Stimulated activated CD4-positive, alpha-beta T cell treated with anti-CD3 and anti-CD28 coated beads, Interleukin-15, amount 100 ng/mL, for 24 hours (primary cell): Measurements from ENCODE around the gene SLC36A3.
"Not testable (repeated sequence)": the region's sequence is repeated elsewhere in the genome, so short reads cannot be mapped to it uniquely, and the experiment has no call there.

Source experiments
- DNase-seq: peaks from one replicate; pipeline ENCODE4 v3.0.0-alpha.2; 2020

Gene SLC36A3

DNA sequence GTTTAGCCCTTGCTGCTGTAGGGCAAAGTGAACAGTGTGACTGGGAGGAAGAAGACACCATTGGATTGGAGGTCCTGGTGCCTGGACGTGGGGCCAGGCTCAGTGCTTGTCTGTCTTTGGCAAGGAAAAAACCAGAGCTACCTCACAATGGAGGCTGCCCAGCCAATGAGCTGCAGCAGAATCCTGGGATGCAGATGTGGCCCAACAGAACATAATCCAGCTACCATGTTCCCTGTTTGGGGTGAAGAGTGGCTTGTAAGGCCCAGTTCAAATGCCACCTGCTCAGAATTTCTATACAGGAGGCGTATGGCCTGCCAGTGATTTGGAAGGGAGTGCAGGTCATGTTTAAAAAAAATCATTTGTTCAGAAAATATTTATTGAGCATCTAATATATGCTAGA lies at the start of gene SLC36A3:
Gene SLC36A3, minus strand, starts transcription at position 101 of the 400 bp plus-strand sequence. CDS start 412 bp downstream, outside the sequence.
- DNase-seq: no peak

DNA sequence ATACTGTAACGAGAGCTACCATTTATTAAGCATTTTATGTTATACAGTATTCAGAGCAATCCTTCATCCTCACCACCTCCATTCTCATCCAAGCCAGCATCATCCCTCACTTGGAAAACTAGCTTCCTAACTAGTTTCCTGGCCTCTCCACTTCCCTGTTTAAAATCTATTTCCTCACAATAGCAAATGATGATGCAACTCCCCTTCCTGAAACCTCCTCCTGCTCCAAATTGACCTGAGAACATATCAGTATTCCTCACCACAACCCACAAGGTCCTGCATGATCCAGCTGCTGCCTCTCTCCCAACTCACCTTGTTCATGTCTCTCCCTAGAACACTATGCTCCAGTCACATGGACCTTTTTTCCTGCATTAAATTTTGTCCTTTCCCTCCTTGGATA lies 48.1 kb upstream of the SLC36A3 start:
- DNase-seq: no peak

DNA sequence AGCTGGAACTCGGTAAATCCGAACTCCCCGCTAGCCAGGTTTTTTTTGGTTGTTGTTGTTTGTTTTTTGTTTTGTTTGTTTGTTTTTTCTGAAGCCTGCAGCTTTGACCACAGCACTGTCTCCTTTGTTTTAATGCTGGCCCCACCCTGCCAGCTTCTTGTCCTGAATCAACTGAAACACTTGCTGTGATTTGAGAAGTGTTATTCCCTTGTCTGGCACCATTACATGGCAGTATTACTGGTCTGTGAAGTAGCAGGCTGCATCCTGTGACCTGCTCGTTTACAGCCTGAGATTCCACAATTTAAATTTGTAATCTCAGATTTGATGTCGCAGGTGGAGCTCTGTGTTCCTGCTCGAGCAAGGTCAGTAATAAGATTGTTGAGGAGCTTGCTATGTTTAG lies 45.2 kb upstream of the SLC36A3 start:
- DNase-seq: no peak

DNA sequence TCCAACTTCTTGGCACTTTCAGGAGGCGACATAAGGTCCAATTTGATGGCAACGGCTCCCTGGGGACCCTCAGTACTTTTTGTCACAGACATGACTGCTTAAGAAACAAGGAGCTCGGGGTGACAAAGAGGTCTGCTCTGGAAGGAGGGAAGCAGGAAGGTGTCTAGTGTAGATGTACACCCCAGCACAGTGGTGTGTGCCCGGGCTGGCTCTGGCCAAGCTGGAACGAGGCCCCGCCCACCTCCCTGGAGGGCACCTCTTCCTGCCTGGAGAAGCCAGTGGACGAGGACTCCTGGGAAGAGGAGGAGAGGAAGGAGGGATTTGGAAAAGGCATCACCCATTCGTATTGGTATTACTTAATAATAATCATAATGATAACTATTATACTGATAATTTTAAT lies 43.8 kb upstream of the SLC36A3 start, which contains the start of gene SLC36A2:
Gene SLC36A2, minus strand, starts transcription at position 191 of the 400 bp plus-strand sequence. Its CDS starts 99 bp downstream, at position 92.
- no peak for DNase-seq

DNA sequence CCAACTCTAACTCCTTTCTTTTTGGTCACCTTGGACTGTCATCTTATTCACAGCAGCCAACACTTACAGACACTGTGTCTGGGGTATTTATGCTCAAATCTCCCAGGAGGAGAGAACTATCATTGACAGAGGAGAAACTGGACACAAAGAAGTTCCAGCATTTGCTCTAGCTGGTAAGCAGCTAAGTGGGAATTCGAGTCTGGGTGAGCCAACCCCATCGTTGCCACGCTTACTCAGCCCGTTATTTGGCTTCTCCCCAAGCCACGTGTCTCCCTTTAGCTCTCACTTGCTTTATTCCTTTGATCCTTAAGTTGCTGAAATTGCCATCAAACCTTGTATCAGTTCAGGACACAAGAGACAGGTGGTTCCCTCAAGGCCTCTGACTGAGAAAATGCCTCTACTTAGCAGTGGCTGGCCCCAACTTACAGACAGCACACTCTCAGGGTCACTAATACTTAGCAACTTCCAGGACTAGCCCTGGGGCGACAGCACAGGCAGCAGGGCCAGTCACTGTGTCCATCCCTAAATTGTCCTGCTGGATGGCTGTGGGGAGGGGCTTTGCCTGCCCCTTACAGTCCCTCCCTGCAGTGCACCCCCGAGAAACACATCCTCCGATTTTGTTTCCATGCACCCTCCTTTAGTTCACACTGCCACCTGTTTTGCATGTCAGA lies 42.4 kb upstream of the SLC36A3 start:
- DNase-seq: no peak

DNA sequence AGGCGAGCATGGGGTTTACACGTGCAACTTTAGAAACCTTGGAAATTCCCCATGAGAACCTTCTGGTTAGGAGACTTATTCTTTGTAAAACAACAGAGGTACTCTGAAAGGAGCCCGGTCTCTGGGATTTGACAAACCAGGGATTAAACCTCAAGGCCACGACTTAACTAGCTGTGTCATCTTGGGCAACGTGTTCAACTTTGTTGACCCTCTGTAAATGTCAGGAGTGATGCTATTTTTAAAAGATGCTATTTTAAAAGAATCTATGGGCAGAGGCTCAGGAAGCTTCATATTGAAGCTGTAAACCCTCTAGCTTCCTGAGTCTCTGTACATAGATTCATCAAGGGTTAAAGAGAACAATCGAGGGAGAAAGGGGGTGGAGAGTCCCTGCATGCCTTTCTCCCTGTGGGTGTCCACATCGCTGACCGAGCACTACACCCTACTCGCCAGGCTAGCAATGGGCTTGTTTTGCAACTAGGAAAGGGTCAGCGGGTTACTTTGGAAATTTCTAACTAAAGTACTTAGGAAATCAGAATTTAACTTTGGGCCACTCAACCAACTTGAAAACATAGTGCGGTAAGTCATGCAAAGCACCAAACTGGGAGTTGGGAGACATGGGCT lies 41.7 kb upstream of the SLC36A3 start:
- no peak for DNase-seq

DNA sequence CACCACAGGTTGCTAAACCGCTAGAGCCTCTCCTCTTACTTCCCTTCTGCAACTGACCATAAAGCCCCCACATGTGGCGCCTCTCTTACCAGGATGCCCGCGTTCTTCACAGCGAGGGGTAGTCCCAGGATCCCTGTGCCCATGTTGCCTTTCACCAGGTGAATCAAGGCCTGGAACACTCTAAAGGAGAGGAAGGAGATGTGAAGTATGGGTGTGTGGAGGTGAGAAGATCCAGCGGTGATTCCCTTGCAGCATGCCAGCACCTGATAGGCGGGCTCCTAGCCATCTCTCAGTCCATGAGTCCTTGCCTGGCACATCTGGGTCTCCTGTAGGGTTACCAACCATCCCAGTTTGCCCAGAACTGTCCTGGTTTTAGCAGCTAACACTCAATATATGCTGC lies 40.5 kb upstream of the SLC36A3 start:
- DNase-seq: no peak

DNA sequence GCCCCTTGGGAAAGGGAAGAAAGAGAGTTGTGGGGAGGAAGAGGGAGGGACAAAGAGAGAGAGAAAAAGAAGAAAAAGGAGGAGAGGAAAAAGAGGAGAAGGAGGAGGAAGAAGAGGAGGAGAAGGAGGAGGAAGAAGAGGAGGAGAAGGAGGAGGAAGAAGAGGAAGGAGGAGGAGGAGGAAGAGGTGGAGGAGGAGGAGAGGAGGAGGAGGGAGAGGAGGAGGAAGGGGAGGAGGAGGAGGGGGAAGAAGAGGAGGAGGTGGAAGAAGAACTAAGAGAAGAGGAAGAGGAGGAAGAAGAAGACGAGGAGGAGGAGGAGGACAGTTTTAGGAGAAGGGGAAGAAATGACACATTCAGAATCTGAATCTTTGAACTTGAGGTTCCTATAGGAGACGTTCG lies 36.4 kb upstream of the SLC36A3 start:
- no peak for DNase-seq

DNA sequence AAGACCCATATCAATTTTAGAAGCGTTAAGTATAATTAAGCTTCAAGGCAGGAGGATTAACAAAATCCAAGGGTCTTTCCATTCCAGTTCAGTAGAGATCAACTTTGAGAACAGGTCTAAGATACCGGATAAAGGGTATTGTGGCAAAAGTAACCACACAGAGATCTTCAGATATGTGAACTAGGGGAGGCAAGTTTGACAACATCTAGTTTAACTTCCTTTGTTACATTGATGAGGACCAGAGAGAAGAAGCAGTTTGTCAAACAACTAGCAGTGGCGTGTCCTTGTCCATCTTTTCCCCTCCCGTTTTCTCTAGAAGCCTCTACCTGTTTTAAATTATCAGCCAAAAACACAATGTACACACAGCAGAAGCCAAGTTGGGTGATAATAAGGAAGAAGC lies 35.2 kb upstream of the SLC36A3 start:
- no peak for DNase-seq

DNA sequence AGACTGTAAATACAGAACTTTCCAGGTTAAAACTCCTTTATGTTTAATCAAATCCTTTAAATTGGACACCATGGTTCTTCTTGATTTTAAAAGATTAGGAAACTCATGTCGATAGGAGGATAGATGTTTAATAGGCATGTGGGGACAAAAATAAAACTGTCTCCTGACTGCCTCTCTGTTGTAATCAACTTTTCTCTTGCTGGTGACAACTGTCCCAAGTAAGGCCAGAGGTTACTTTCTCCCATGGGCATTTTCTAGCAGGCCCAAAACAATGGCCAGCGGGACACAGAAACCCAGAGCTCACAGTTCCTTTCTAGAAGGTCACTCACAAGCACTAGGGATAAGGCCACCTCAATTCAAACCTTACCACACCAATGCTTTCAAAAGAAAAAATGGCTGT lies 29.3 kb upstream of the SLC36A3 start:
- DNase-seq: no peak

DNA sequence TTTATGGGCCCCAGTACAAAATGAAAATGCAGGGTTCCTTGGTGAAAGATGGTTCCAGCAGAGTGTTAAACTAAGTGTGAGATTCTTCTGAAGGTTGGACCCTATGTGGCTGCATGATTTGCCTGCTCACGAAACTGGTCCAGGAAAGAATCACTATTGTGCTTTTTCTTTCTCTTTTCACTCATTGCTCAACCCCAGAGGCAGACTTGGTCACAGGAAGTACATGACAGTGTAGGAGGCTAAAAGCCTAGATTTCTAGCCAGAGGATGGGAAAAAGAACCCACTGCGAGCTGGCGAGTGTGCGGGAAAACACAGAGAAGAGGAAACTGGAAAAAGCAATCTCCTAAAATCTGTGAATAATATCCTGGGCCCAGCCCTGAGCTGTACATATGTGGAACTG lies 25.2 kb upstream of the SLC36A3 start:
- DNase-seq: no peak

DNA sequence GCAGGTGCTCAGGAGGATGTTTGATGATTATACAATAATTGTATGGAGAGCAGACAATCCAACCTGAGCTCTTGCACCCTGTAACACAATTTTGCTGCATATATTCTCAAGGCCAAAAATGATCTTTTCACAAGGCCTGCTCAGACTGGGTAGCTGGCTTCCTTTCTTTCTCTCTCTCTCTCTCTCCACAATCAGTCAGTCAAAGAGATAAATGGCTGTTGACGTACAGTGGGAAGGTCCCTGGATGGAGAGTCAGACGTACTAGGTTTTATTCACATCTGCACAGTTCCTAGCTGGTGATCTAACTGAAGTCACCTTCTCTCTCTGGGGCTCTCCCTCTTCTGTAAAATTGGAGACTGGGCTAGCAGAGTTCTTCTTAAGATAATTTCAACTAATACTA lies 24.0 kb upstream of the SLC36A3 start:
- DNase-seq: no peak

DNA sequence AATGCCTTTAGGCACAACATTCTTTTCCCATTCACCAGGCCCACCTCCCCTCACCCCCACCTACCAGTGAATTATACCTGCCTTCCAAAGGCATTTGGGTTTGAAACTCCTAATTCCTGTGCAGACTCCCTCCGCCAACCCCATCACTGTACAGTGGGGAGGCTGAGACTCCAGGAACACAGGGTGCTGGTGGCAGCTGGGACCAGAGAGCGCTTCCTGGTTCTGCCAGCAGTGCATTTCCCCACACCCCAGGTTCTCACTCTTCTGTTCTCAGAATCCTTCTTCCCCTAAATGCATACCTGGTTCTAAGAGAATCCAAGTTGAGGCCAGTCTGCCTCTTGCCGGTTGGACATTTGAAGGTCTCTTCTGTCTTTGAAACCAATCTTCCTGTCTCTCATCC lies 22.7 kb upstream of the SLC36A3 start:
- no peak for DNase-seq

DNA sequence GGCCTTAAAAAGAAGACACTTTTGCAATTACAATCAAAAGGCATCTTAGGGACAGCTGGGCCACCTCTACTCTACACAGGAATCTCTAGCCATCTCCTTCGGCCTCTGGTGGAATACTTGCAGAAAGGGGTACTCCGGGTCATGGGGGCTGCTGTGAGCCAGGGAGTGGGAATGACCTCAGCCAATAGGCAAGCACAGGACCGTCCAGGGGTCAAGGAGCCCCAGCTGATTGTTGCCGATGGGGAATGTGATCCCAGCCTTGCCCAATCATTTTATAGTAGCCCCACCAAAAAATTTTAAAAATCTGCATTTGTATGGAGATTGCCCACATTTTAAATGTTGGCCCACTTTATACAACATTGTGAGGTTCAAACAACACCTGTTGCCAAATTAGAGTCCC lies 16.9 kb upstream of the SLC36A3 start:
- no peak for DNase-seq

DNA sequence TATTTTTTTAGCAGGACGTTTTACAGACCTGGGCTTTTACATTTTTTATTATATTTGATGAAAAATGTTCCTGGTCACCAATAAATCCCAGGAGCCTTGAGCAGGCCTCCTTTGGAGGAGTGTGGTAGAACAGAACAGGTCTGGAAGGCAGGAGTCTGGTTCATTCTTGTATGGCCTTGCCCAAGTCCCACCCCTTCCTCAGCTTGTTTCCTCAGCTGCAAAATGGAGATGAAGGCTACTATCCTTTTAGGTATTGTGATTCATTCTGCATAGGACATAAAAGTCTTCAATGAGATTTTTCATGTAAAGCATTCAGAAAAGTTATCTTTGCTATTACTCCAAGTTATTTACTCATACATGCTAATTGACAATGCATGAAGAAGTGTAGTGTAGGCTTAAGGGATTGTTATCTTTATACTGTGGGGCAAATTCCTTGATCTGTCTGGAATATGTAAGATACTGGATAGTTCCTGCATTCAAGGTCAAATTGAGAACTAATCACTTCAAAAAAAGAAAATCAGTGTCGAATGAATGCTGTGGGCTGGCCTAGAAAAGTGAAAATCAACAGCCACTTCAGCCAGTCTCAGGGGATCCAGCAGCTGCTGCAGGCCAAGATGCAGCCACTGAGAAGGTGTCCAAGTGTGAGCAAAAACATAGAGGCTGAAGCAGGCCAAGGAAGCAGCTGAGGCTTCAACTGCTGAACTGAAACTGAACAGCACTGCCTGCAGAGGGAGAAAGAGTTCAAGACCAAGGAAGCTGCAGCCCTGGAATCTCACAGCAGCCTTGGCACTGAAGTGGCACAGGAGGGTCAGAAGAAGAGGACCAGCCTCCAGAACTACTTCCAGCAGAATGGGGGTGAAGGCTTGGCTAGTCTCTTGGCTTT lies 15.5 kb upstream of the SLC36A3 start:
- no peak for DNase-seq

DNA sequence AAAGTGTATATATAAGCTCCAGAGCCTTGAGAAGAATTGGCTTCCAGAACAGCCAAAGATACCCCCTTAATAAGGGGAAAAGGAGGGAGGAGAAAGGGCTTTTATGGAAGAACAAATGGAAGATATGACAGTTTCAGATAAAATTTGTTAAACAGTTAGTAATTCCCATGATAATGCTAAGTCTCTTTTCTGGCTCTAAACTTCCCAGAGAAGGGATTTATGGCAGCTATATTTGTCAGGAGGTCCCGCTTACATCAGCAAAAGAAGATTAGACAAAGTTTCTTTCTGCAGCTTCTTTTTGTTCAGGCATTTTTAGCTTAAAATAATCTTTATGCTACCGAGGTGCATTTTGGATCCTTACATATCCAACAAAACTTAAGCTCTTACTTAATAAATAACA lies 14.3 kb upstream of the SLC36A3 start:
- no peak for DNase-seq

DNA sequence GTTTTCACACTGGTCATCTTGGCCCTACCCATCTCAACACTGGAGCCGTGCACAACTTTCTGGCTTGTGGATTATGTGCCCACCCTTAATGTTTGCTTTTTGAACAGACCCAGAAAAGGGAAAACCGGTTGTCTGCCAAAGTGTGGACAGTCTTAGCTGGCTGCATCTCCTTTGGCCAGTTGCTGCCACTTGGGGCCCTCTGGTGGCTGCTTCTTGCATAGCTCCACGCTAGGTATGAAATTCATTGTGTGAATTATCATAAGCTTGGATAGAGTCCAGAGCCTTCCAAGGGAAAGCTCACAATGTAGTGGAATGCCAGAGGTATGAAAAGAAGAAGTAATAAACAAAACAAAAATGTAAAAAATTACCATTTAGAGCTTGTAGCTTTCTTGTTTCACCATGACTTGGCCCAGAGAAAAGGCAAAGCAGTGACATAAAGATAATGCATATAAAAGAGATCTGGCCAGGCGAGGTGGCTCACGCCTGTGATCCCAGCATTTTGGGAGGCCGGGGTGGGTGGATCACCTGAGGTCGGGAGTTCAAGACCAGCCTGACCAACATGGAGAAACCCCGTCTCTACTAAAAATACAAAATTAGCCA lies 12.5 kb upstream of the SLC36A3 start:
- peak; percentile 71 for DNase-seq

DNA sequence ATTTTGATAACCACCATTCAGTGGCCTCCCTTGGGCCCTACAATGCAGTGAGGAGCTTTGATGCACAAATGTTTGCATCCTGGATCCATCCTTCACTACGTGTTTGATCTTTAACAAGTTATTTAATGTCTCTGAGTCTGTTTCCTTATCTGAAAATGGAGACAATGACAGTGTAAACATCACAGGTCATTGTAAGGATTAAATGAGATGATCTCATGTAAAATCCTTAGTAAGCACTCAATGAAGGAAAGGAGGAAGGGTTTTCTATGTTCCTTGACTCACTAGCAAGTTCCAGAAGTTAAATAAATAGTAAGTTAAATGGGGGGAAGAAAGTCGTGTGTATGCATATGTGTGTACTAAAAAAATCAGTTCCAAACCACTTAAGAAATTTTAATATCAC lies 9.8 kb upstream of the SLC36A3 start:
- no peak for DNase-seq

DNA sequence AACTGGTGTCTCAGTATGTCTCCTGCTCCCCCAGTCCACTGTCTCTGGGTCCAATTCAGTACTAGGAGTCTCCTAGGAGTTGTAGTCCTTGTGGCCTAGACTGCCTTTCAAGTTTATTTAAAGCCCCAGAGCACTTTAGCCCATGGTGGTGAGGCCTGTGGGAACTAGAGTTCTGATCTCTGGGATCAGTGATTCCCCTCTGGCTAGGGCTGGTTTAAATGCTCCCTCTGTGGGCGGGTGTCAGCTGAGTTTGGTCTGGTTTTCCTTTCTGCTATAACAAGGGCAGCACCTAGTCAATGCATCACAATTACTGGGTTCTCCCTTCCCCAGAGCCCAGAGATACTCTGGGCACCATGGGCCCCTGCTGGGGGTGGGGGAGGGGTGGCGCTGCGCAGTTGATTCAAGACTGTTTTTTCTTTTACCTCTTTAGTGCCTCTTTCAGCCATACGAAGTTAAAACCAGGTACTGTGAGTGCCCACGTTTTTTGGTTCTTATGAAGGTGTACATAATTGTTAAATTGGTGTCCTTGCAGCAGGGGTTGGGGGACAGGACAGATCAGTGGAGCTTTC lies 9.3 kb upstream of the SLC36A3 start:
- DNase-seq: no peak

DNA sequence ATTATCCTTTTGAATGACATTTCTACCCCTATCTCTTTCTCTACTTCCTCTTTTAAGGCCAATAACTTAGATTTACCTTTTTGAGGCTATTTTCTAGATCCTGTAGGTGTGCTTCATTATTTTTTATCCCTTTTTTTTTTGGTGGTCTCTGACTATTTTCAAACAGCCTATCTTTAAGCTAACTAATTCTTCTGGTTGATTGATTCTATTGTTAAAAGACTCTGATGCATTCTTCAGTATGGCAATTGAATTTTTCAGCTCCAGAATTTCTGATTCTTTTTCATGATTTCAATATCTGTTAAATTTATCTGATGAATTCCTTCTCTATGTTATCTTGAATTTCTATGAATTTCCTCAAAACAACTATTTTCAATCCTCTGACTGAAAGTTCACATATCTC lies 7.4 kb upstream of the SLC36A3 start:
- no peak for DNase-seq

DNA sequence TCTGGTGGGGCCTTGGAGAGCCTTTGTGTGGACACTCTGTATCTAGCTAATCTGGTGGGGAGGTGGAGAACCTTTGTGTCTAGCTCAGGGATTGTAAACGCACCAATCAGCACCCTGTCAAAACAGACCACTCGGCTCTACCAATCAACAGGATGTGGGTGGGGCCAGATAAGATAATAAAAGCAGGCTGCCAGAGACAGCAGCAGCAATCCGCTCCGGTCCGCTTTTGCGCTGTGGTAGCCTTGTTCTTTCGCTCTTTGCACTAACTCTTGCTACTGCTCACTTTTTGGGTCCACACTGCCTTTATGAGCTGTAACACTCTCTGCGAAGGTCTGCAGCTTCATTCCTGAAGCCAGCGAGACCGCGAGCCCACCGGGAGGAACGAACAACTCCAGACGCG lies 6.3 kb upstream of the SLC36A3 start:
- not testable (repeated sequence) for DNase-seq

DNA sequence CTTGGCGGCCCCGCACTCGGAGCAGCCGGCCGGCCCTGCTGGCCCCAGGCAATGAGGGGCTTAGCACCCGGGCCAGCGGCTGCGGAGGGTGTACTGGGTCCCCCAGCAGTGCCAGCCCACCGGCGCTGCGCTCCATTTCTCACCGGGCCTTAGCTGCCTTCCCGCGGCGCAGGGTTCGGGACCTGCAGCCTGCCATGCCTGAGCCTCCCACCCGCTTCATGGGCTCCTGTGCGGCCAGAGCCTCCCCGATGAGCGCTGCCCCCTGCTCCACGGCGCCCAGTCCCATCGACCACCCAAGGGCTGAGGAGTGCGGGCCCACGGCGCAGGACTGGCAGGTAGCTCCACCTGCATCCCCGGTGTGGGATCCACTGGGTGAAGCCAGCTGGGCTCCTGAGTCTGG lies 5.7 kb upstream of the SLC36A3 start:
- DNase-seq: not testable (repeated sequence)
